ENCODE measurements around the gene SRP68.
A peak's percentile ranks its signal among the peaks of the same experiment; 100 is the strongest.
"Not testable (repeated sequence)": the region's sequence is repeated elsewhere in the genome, so short reads cannot be mapped to it uniquely, and the experiment has no call there.

Gene SRP68

DNA sequence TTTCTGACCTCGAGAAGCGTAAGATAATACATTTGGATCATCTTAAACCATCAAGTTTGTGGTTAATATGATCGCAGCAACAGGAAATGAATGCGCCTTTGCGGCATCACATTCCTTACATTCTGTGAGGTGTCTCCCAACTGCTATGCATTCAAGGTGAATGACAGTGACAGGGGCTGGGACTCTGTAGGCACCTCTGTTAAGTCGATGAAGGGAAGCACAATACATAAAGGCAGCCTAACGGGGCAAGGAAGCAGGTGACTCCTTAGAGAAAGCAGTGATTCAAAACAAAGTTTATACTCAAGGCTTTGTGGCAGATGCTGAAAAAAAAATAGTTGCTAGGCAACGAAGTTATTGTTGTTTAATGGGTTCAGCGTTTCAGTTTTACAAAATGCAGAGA, 23.6 kb downstream of the SRP68 start:
- no peak overlapping the region for H3K9ac ChIP-seq (ENCODE audit: insufficient read length)

DNA sequence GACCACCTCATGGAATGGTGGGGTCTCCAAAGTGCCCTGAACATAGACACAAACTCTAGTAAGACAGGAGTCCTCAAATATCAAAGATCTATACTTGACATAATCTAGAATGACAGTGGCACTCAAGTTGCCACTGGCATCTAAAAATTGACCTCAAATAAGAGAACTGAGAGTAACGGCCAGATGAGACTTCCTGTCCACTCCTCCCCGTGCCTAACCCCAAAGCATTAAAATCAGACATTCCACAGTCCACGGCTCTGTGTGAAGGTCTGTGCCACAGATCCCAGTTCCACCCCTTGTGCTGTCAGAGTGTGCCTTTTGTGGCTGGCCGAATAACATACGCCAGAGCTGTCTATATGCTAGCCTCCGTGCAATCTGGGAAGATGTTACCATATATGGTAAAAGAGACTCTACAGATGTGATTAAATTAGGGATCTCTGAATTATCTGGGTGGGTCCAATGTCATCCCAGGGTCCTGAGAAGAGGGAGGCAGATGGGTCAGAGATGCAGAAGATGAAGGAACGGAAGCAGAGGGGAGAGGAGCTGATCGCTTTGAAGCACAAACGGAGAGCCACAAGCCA, 24.2 kb downstream of the SRP68 start:
- Histone ChIP-seq H3K36me3 (ENCODE audit: insufficient read depth, low read length) (peaks cover 86% of the 10 kb centered on the region), H3K27ac (no peak overlapping the region), H3K9ac (ENCODE audit: insufficient read length) (no peak overlapping the region), H3K4me3 (no peak overlapping the region), H3K9me3 (ENCODE audit: low read depth, low read length) (no peaks in the 10 kb centered on the region)
- TF ChIP-seq FOXP2 (optimal IDR thresholded peaks at IDR 0.05; ENCODE audit: control extremely low read depth, extremely low read length, insufficient read depth) (no peak), POLR2AphosphoS5 (IDR thresholded peaks at IDR 0.05; ENCODE audit: borderline replicate concordance, low read depth, low read length) (no peak), EZH2 (IDR thresholded peaks at IDR 0.05) (no peak)
- DNase-seq (ENCODE audit: low read depth, low spot score): no peak

More for the DNA sequence above, 23.6 kb downstream of the SRP68 start:
- TF ChIP-seq FOXP2 (optimal IDR thresholded peaks at IDR 0.05; ENCODE audit: control extremely low read depth, extremely low read length, insufficient read depth): no peak
- no peak for TF ChIP-seq POLR2AphosphoS5 (IDR thresholded peaks at IDR 0.05; ENCODE audit: borderline replicate concordance, low read depth, low read length)
- no peak for TF ChIP-seq EZH2 (IDR thresholded peaks at IDR 0.05)
- Histone ChIP-seq H3K36me3 (ENCODE audit: insufficient read depth, low read length) (peaks cover 86% of the 10 kb centered on the region), H3K9me3 (ENCODE audit: low read depth, low read length) (no peaks in the 10 kb centered on the region), H3K27ac (no peak overlapping the region), H3K4me3 (no peak overlapping the region)
- no peak for DNase-seq (ENCODE audit: low read depth, low spot score)

- Histone ChIP-seq H3K36me3 (ENCODE audit: insufficient read depth, low read length) (peaks cover 89% of the 10 kb centered on the region), H3K27ac (no peak overlapping the region), H3K9ac (ENCODE audit: insufficient read length) (no peak overlapping the region), H3K9me3 (ENCODE audit: low read depth, low read length) (no peaks in the 10 kb centered on the region), H3K4me3 (no peak overlapping the region)
- DNase-seq (ENCODE audit: low read depth, low spot score): no peak
- TF ChIP-seq EZH2 (IDR thresholded peaks at IDR 0.05): no peak
Observed at GRCh38 chr17:76046064-76046463, 26.3 kb downstream of the SRP68 start.

GRCh38 chr17:76044475-76045007, 27.8 kb downstream of the SRP68 start:
- H3K9ac ChIP-seq (ENCODE audit: insufficient read length); H3K9me3 ChIP-seq (ENCODE audit: low read depth, low read length); DNase-seq (ENCODE audit: low read depth, low spot score); H3K4me3 ChIP-seq; H3K27ac ChIP-seq: not testable (repeated sequence)
- peaks cover 89% of the 10 kb centered on the region for H3K36me3 ChIP-seq (ENCODE audit: insufficient read depth, low read length)

GRCh38 chr17:76042868-76043267, 29.4 kb downstream of the SRP68 start:
- DNase-seq (ENCODE audit: low read depth, low spot score); H3K9me3 ChIP-seq (ENCODE audit: low read depth, low read length); H3K4me3 ChIP-seq; H3K27ac ChIP-seq; H3K9ac ChIP-seq (ENCODE audit: insufficient read length): not testable (repeated sequence)
- peaks cover 86% of the 10 kb centered on the region for H3K36me3 ChIP-seq (ENCODE audit: insufficient read depth, low read length)

DNA sequence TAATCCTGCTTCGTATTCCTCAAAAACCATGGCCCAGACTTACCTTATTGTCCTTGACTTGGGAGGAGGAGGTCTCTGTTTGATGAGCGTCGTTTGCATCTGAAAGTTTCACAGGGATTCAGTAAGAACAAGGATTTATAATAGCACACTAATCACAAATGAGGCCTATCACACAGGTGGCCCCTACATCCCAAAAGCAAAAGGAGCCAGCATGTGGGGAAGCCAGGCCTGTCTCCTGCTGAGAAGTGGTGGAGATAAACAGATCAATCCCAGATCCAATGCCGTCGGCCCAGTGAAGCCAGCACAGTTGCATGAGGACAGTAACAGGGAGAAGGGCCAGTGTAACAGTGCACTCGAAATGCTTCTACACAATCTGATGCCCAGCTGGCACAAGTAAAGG, 31.9 kb downstream of the SRP68 start:
- Histone ChIP-seq H3K27ac (no peak overlapping the region), H3K36me3 (ENCODE audit: insufficient read depth, low read length) (peaks cover 64% of the 10 kb centered on the region), H3K4me3 (no peak overlapping the region), H3K9me3 (ENCODE audit: low read depth, low read length) (no peaks in the 10 kb centered on the region), H3K9ac (ENCODE audit: insufficient read length) (no peak overlapping the region)
- no peak for DNase-seq (ENCODE audit: low read depth, low spot score)
- TF ChIP-seq POLR2AphosphoS5 (IDR thresholded peaks at IDR 0.05; ENCODE audit: borderline replicate concordance, low read depth, low read length) (no peak), FOXP2 (optimal IDR thresholded peaks at IDR 0.05; ENCODE audit: control extremely low read depth, extremely low read length, insufficient read depth) (no peak), EZH2 (IDR thresholded peaks at IDR 0.05) (no peak)

DNA sequence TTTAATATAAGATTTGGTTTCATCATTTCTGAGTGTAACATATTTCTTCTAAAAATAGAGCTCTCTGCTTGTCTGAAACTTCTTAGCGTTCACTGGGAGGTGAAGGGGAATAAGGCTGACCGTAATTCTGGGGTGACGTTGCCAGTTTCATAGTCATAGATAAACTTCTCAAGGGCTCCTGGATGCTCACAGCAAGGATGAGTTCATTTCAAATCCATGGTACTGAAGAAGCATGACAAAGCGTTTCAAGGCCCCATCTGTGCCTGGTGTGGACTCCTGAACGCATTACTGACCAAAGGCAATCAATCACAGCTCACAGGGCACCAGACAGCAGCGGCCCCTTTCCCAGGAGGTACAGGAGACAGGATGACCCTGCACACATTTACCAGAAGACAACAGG, 33.2 kb downstream of the SRP68 start:
- TF ChIP-seq EZH2 (IDR thresholded peaks at IDR 0.05): no peak
- TF ChIP-seq POLR2AphosphoS5 (IDR thresholded peaks at IDR 0.05; ENCODE audit: borderline replicate concordance, low read depth, low read length): no peak
- no peak for TF ChIP-seq FOXP2 (optimal IDR thresholded peaks at IDR 0.05; ENCODE audit: control extremely low read depth, extremely low read length, insufficient read depth)
- no peak for DNase-seq (ENCODE audit: low read depth, low spot score)
- H3K4me3 ChIP-seq: no peak overlapping the region
- 0 out of 2 replicates have a peak overlapping the region, but pooled peaks have one; percentile 11 for H3K27ac ChIP-seq
- no peaks in the 10 kb centered on the region for H3K9me3 ChIP-seq (ENCODE audit: low read depth, low read length)
- H3K36me3 ChIP-seq (ENCODE audit: insufficient read depth, low read length): peaks cover 51% of the 10 kb centered on the region
- H3K9ac ChIP-seq (ENCODE audit: insufficient read length): no peak overlapping the region

GRCh38 chr17:76038050-76038449, 34.3 kb downstream of the SRP68 start:
- no peak overlapping the region for H3K9ac ChIP-seq (ENCODE audit: insufficient read length)
- no peak for DNase-seq (ENCODE audit: low read depth, low spot score)
- no peak overlapping the region; the same call in 1 of the 2 replicates for H3K4me3 ChIP-seq
- peak overlapping the region; percentile 77 for H3K27ac ChIP-seq
- H3K36me3 ChIP-seq (ENCODE audit: insufficient read depth, low read length): peaks cover 40% of the 10 kb centered on the region
- H3K9me3 ChIP-seq (ENCODE audit: low read depth, low read length): no peaks in the 10 kb centered on the region
- TF ChIP-seq EZH2 (IDR thresholded peaks at IDR 0.05): no peak
- TF ChIP-seq FOXP2 (optimal IDR thresholded peaks at IDR 0.05; ENCODE audit: control extremely low read depth, extremely low read length, insufficient read depth): no peak
- TF ChIP-seq POLR2AphosphoS5 (IDR thresholded peaks at IDR 0.05; ENCODE audit: borderline replicate concordance, low read depth, low read length): no peak

DNA sequence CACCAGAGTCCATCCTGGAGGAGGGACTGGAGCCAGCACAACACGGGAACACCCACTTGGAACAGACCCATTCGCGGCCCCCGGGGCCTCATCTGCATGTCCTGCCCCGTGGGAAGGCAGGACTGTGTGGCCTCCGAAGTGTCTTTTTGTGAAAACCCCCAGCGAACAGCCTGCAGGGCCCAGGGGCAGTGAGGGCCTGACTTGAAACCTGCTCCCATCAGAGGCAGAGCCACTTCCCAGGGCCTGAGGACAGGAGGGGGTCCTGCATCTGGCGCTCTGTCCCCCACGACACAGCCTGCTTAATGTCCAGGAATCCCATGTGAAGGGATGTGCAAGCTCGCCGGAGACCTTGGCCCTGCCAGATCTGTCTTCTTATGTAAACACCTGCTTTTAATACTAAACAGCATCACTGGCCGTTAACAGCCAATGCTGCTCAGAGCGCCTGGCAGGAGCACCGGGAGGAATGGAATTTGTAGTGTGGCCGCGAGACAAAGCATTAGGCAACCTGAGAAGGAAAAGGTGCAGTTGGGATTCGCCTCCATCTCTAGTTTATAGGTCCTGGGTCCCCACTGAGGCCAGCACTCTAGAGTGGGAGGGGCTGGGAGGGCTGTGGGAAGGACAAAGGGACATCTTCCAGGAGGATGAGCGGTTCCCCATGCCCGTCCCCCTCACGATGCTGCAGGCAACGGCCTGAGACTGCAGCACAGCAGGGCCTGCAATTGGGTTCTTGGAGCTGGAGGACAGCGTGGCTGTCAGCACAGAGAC, 35.6 kb downstream of the SRP68 start:
- Histone ChIP-seq H3K9me3 (ENCODE audit: low read depth, low read length) (no peaks in the 10 kb centered on the region), H3K36me3 (ENCODE audit: insufficient read depth, low read length) (peaks cover 34% of the 10 kb centered on the region), H3K4me3 (no peak overlapping the region), H3K27ac (no peak overlapping the region), H3K9ac (ENCODE audit: insufficient read length) (no peak overlapping the region)
- TF ChIP-seq FOXP2 (optimal IDR thresholded peaks at IDR 0.05; ENCODE audit: control extremely low read depth, extremely low read length, insufficient read depth): no peak
- TF ChIP-seq EZH2 (IDR thresholded peaks at IDR 0.05): no peak
- DNase-seq (ENCODE audit: low read depth, low spot score): no peak
